TTC549 (cell line): Measurements from ENCODE around the gene ZNF747.
"Not testable (repeated sequence)": the region's sequence is repeated elsewhere in the genome, so short reads cannot be mapped to it uniquely, and the experiment has no call there.

Source experiments
- FAIRE-seq: peaks from 2 replicates; lab custom pipeline; 2012; peaks lifted over from hg19 to GRCh38; lab: Jason Lieb, UNC

The ZNF747 gene

GRCh38 chr16:30557957-30558788 is 23.5 kb upstream of the ZNF747 start, which contains the start of gene ZNF764:
ZNF764 (minus strand) TSS chr16:30558374; CDS start chr16:30558182, 192 bp downstream.
- peak; percentile 95 for FAIRE-seq

- no peak for FAIRE-seq
These were observed 23.0 kb upstream of the ZNF747 start for GRCh38 chr16:30557707-30557956.

DNA sequence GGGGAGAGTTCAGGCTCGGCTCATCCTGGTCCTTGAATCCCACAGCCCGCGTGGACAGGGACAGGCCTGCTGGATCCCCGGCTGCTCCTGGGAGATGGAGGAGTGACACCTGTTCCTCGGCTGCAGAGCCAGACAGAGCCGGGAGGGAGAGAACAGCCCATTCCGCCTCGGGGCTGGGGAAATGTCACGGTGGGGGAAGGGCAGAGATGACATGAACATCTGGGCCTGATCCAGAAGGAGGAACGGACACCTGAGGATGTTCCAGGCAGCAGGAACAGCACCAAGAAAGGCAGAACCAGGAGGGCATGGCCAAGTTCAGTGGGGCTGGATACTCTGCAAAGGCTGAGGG is 21.4 kb upstream of the ZNF747 start:
- no peak for FAIRE-seq

DNA sequence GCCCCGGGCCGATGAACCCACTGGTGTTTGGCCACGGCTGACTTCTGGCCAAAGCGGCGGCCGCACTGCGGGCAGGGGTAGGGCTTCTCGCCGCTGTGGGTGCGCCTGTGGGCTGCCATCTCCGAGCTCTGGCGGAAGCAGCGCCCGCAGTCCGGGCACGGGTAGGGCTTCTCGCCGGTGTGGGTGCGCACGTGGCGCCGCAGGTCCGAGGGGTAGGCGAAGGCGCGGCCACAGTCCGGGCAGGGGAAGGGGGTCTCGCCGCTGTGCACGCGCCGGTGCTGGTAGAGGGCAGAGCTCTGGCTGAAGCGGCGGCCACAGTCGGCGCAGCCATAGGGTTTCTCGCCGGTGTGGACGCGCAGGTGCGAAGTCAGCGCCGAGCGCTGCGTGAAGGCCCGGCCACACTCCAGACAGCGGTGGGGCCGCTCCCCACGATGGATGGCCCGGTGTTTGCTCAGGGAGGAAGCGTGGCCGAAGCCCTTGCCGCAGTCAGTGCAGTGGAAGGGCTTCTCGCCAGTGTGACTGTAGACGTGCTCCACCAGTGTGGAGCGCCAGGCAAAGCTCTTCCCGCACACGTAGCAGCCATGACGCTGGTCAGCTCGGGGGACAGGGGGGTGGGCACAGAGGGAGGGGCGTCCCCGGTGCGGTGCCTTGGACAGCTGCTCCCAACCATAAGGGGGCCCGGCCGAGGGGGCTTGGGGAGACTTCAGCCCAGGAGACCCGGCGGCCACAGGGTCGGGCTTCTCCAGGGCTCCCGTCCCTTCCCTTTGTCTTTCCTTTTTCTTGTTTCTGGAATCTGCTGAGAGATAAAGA is 20.9 kb upstream of the ZNF747 start:
- FAIRE-seq, result no peak

- no peak for FAIRE-seq
These were observed 20.1 kb upstream of the ZNF747 start for GRCh38 chr16:30554557-30555314.

DNA sequence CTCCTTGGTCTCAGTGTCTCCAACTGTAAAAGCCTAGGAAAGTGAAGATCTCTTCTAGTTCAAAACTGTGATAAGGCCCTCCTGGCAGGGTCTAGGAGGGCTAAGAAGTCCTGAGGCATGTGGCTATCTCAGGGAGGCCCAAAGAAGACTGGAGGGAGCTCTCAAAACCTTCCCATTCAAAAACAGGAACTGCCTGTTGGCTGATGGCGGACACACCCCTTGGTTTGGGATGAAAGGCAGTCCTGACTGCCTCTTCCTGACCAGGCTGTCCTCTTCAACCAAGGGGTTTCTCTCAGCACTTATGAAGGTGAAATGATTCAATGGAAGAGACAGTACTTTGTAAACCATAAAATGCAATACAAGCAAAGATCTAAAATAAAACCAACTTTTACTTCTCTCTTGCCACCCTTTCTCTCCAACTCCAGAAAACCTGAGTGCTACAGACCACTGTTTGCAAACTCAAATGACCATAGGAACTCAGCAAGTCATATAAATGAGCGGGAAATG is 18.8 kb upstream of the ZNF747 start:
- no peak for FAIRE-seq

DNA sequence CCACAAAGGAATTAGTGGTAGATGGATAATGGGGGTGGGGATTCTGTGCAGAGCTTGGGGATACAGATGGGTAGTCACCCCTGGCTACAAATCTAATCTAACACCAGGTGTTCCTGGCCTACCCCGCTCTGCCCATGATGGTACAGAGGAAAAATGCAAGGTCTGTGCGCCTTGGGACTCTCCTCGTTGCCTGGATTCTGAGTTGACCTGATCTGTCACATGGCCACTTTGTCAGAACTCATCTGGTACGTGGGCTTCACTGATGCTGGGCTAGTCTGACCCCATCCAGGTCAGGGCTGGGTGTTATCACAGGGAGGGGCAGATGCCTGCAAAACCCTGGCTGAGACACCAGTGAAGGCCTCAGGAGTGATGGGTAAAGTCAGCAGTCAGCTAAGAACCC is 18.3 kb upstream of the ZNF747 start:
- no peak for FAIRE-seq

DNA sequence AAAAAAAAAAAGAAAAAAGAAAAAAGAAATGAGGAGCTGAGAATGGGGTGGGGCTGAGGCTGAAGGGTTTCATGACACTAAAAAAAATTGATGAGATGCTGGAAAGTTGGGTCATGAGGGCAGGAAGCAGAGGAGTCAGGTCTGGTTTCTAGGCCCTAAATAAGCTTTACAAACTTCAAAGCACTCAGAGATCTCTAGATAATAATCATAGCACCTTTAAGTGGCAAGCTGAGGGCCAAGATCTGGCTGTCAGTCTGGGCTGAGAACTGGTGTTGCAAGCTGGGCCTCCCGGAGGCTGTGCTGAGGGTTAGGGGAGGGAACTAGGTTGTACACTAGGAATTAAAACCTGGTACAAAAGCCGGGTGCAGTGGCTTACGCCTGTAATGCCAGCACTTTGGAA is 17.1 kb upstream of the ZNF747 start:
- FAIRE-seq, result no peak

DNA sequence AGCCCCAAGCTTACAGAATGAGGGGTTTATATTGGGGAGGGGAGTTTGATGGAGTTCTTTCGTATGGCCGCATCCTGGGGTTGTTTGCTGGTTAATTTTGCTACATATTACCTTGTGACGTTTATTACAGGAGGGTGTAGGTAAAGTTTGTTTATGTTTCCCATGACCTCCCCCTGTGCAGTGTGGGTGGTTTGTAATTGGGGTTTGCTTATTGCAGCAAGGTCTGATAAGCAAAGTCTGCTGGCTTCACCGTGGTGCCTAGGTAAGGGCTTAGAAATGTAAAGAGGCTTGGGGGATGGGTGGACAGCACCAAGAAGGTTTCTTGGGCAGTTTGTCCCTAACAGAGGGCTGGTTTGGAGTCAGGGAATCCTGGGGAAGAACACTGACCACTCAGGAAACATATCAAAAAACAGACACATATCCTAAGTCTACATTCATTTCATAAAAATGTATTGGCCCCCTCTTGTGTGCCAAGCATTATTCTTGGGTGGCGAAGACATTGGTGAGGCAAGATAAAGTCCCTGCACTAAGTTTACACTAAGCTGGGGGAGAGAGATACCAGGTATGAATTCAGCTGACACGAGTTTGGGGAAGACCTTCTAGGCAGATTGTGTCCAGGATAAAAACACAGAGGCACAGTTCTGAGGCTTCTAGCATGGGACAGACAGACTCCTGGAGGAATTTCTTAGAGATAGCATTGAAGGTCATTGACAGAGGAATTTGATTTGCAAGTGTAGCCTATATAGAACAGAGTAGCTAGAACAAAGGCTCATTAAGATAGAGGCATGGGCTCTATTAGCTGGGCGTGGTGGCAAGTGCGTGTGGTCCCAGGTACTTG is 14.0 kb upstream of the ZNF747 start:
- FAIRE-seq, result no peak

DNA sequence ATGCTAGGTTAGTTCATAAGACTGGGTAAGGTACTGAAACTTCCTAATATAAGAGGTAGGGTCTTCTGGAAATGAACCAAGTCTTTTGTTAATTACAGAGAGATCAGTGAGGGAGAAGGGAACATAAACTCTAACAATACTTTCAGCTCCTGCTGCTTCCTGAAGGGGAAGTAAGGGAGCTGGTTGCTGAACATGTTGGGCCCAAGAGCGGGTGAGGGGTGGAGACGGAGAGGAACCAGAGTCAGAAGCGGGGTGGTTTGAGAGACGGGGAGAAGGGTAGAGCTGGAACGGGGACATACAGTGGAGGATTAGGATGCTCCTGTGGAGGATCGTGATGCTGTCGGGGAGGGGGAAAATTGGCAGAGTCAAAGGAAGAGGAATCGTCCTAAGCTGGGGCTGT is 11.5 kb upstream of the ZNF747 start:
- FAIRE-seq, result no peak

DNA sequence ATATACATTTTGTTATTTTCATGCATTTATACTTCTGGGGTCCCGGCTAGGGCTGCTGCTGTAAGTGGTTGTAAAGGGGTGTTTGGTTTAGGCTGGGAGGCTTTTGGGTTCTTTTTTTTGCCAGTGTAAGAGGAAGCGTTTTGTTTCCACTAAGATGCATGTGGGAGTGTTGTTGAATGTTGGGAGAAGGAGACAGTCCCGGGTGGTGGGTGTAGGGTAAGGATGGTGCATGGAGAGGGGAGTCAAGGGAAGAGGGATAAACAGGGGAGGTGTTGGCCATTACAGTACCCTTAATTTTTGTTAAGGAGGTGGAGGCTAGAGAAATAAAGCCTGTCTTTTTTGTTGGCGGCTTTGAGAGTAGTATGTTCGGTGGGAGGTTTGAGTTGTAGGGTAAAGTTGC is 8.4 kb upstream of the ZNF747 start:
- no peak for FAIRE-seq

GRCh38 chr16:30541502-30542329 is 7.1 kb upstream of the ZNF747 start:
- FAIRE-seq, result no peak

DNA sequence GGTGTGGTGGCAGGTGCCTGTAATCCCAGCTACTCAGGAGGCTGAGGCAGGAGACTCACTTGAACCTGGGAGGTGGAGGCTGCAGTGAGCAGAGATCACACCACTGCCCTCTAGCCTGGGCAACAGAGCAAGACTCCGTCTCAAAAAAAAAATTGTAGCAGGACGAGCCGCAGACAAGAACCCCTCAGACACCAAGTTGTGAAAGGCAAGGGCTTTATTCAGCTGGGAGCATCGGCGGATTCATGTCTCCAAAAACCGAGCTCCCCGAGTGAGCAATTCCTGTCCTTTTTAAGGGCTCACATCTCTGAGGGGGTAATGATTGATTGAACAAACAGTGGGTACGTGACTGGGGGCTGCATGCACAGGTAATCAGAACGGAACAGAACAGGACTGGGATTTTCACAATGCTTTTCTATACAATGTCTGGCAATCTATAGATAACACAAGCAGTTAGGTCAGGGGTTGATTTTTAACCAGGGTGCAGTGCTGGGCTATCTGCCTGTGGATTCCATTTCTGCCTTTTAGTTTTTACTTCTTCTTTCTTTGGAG is 6.3 kb upstream of the ZNF747 start:
- not testable (repeated sequence) for FAIRE-seq

DNA sequence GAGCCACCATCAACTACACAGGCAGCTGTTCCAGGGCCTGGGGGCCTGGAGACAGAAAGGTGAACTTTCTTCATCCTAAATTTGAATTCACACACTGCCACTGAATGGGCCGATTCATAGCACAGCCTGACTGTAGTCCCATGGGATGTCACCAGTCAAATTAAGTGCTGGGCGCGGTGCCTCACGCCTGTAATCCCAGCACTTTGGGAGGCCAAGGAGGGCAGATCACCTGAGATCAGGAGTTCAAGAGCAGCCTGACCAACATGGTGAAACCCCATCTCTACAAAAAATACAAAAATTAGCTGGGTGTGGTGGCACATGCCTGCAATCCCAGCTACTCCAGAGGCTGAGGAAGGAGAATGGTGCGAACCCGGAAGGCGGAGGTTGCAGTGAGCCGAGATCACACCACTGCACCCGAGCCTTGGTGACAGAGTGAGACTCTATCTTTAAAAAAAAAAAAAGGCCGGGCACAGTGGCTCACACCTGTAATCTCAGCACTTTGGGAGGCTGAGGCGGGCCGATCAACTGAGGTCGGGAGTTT is 5.4 kb upstream of the ZNF747 start:
- FAIRE-seq, result not testable (repeated sequence)

DNA sequence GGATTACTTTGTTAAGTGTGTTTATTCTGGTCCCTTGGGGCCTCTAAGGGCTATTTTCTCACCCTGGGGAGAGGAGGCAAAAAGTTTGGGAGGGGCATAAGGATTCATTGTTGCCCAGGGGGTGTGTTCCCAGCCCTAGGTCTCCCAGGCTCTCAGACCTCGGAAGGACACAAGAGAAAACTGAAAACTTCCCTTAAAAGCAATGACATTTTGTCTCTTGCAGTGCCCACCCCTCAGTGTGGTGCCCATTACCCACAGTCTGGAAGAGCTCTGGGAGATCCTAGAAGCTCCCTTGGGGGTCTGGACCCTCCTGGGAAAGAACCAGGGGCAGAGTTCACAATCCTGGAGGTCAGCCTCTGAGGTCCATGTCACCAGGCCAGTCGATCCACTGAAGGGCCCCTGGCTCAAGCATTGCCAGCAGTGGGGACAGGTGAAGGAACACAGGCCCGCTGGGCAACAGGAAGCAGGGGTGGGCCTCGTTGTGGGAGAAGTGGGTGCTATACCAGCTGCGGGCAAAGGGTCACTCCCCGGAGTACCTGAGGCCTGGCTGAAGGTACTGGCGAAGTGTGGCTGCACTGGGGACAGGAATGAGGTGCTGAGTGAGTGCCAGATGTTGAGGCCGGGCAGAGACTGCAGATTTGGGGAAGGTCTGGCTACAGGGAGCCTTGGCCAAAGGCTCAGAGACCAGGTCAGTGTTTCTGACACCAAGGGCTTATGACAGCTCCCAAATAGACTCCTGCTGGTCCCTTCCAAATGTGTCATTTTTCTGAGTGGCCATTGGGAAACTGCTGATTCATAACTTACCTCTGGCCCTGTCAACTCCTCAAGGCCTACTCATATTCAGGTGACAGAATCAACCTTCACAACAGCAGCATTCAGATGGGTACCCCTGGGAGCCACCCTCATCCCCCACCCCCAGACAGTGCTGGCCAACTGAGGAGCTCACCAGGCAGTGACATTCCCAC is 4.6 kb upstream of the ZNF747 start:
- FAIRE-seq, result no peak

- FAIRE-seq, result not testable (repeated sequence)
These were observed 1.9 kb upstream of the ZNF747 start for GRCh38 chr16:30536391-30537024.

GRCh38 chr16:30535777-30536190 is 1.1 kb upstream of the ZNF747 start:
- no peak for FAIRE-seq

DNA sequence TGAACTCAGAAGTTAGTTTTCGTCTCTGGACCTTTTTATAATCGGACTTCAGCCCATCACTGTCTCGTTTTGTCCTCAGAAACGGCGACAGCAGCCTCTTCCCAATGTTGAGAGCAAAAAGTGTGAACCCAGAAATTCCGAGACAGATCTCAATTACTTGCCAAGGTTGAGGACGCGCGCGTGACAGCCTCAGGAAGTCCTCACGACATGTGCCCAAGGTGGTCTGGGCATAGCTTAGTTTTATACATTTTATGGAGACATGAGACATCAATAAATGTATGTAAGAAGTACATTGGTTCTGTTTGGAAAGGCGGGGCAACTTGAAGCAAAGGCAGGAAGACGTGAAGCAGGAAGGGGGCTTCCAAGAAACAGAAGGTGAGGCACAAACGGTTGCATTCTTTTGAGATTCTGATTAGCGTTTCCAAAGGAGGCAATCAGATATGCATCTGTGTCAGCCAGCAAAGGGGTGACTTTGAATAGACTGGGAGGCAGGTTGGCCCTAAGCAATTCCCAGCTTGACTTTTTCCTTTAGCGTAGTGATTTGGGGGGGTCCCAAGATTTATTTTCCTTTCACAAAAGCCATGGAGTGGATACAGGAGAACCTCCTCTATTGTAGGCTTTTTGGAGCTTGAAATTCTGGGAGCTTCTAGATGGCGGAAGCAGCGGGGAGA is 583 bp upstream of the ZNF747 start:
- no peak for FAIRE-seq
